Epithelial cell of prostate (primary cell): ENCODE data around the gene R3HDM4.
"Not testable (repeated sequence)": the region's sequence is repeated elsewhere in the genome, so short reads cannot be mapped to it uniquely, and the experiment has no call there.

Experiments
- DNase-seq: peaks from one replicate; pipeline ENCODE4 v3.0.0-alpha.2; 2011; ENCODE audit warnings: low read depth, low spot score
- H3K27ac ChIP-seq: fragments of 450-650 bp; 2 replicates; pipeline ENCODE4 v1.5.1; 2017; ENCODE audit warnings: mild to moderate bottlenecking

Gene R3HDM4

DNA sequence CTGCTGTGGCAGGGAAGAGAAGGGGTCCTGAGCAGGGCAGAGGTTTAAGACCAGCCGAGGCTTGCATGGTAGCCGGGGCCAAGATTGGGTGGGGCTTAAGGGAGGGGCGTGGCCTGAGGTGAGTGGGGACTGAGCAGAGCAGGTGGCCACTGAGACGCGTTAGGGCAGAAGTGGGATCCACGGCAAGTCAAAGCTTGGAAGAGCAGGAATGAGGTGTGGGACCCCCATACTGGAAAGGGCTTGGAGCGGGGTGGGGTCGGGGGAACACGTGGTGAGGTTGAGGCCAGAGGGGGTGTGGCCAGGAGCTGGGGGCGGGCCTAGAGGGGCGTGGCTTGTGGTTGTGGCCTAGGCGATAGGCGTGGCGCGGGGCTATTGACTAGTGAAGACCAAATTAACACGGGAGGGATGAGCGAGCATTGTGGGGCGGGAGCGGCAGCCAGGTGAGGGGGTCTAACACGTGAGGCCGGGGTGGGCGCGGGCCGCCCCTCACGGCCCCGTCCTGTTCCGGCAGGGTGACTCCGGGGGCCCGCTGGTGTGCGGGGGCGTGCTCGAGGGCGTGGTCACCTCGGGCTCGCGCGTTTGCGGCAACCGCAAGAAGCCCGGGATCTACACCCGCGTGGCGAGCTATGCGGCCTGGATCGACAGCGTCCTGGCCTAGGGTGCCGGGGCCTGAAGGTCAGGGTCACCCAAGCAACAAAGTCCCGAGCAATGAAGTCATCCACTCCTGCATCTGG lies 50.3 kb downstream of the R3HDM4 start:
- H3K27ac ChIP-seq, result no peak overlapping the region
- DNase-seq, result no peak

DNA sequence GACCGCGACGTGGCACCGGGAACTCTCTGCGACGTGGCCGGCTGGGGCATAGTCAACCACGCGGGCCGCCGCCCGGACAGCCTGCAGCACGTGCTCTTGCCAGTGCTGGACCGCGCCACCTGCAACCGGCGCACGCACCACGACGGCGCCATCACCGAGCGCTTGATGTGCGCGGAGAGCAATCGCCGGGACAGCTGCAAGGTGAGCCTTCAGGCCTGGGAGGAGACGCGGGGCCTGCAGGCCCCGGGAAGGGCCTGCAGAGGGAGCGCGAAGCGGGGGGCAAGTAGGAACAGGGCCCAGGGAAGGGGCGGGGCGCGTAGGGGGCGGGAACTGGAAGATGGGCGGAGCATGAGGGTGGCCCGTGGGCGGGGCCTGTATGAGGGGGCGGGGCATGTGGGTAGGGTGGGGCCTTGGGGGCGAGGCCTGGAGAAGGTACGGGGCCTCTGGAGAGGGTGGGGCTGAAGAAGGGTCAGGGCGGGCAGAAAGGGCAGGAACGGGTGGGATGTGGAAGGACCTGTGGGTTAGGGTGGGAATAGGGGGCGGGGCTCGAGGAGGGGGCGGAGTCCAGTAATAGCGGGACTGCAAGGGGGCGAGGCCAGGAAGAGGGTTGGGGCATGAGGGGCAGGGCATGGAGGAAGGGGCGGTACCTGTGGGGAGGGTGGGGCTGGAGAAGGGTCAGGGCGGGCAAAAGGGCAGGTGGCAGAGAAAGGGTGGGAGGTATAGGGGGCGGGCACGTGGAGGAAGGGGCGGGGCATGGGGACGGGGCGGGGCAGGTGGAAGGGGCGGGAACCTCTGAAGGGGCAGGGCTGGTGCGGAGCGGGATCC lies 51.1 kb downstream of the R3HDM4 start:
- H3K27ac ChIP-seq, result no peak overlapping the region
- no peak for DNase-seq

DNA sequence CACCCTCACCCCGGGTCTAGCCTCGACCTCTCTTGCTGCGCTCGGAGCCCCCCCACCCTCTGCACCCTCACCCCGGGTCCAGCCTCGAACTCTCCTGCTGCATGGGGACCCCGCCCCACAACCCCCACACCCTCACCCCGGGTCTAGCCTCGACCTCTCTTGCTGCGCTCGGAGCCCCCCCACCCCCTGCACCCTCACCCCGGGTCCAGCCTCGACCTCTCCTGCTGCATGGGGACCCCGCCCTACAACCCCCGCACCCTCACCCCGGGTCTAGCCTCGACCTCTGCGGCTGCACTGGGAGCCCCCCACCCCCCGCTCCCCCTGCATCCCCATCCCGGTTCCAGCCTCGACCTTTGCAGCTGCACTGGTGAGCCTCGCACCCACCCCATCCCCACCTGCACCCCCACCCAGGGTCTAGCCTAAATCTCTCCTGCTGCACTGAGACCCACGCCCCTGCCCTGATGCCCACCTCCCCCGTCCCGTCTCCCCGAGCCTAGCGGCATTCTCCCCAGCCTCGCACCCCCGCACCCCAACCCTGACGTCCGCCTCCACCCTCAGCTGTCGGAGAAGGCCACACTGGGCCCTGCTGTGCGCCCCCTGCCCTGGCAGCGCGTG lies 51.8 kb downstream of the R3HDM4 start:
- no peak for DNase-seq

DNA sequence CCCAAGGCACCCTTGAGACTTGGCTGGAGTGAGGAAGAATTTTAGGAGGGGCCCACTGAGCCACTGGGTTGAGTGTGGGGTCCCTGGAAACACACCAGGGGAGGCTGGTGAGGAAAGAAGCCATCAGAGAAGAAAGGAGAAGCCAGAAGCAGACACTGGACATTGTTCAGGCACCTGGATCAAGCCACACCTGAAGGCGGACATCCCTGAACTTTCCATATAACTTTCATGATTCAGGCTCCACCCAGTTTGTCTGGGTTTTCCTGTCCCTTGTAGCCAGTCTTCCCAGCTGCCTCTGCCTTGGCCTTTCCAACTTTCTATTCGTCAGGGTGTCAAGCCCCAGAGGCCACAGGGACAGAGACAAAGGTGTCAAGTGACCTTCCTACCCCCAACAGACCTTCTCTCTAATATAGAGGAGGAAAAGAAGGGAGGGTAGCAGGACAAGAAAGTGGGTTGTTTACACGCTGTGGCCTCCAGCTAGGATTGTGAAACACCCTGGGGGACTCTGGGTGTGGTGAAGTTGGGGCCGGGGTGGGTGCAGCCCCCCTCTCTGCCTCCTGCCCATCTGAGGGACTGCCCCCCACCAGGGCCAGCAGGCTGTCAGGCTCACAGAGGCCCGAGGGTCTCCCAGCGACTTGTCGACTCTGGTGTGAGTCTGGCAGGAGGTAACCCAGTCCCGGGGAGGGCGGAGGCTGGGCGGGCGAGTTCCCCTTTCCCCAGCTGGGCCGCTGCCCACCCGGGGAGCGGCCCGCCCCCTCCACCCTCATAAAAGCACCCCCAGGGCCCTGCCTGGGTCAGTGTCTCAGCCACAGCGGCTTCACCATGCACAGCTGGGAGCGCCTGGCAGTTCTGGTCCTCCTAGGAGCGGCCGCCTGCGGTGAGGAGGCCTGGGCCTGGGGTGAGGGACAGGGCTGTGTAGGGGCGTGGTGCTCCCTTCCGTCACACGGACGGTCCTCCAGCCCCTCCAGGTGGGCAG lies 53.9 kb downstream of the R3HDM4 start, which contains the start of gene CFD:
CFD (plus strand) TSS at position 797 of the 976 bp plus-strand sequence; CDS start at position 823, 26 bp downstream.
- no peak within 1 kb of the TSS for H3K27ac ChIP-seq
- no peak for DNase-seq

More for the DNA sequence above, 51.8 kb downstream of the R3HDM4 start:
- no peak overlapping the region for H3K27ac ChIP-seq

DNA sequence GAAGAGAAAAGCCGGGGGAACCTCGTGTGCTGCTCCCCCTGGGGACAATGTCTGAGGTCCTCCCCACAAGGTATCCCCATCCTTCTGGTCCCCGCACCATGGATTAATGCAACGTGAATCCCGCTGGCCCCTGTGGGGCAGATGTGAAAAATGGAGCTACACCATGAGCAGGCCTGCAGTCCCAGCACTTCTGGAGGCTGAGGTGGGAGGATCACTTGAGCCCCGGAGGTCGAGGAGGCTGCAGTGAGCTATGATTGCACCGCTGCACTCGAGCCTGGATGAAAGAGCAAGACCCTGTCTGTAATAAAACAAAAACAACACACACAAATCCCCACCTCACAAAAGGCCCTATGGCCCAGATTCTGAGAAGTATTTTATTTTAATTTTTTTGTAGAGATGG lies 54.7 kb downstream of the R3HDM4 start:
- H3K27ac ChIP-seq, result no peak overlapping the region
- no peak for DNase-seq

DNA sequence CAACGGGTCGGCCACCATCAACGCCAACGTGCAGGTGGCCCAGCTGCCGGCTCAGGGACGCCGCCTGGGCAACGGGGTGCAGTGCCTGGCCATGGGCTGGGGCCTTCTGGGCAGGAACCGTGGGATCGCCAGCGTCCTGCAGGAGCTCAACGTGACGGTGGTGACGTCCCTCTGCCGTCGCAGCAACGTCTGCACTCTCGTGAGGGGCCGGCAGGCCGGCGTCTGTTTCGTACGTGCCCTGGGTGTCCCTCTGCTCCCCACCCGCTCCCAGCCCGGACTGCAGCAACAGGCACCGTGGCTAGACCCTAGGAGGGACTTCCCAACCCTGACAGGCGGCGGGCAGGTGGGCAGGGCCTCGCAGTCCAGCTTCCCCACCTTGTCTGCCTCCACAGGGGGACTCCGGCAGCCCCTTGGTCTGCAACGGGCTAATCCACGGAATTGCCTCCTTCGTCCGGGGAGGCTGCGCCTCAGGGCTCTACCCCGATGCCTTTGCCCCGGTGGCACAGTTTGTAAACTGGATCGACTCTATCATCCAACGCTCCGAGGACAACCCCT lies 57.4 kb downstream of the R3HDM4 start:
- DNase-seq, result no peak
- no peak overlapping the region for H3K27ac ChIP-seq

DNA sequence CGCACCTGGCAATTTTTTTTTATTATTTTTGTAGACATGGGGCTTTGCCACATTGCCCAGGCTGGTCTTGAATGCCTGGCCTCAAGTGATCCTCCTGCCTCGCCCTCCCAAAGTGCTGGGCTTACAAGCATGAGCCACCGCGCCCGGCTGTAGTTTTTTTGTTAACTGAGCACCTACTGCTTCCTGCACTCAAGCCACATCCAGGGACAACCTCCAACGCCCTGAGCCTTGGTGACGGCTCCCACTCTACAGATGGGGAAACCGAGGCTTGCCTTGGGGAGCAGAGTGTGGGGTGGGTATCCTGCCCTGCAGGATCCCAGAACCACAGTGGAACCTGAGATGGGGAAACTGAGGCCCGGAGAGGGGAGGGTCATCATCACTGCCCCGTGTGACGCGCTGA lies 57.9 kb downstream of the R3HDM4 start:
- no peak for DNase-seq
- no peak overlapping the region for H3K27ac ChIP-seq

GRCh38 chr19:854549-854948 lies 58.5 kb downstream of the R3HDM4 start:
- H3K27ac ChIP-seq, result no peak overlapping the region
- no peak for DNase-seq

GRCh38 chr19:853614-854220 lies 59.3 kb downstream of the R3HDM4 start:
- DNase-seq, result not testable (repeated sequence)

DNA sequence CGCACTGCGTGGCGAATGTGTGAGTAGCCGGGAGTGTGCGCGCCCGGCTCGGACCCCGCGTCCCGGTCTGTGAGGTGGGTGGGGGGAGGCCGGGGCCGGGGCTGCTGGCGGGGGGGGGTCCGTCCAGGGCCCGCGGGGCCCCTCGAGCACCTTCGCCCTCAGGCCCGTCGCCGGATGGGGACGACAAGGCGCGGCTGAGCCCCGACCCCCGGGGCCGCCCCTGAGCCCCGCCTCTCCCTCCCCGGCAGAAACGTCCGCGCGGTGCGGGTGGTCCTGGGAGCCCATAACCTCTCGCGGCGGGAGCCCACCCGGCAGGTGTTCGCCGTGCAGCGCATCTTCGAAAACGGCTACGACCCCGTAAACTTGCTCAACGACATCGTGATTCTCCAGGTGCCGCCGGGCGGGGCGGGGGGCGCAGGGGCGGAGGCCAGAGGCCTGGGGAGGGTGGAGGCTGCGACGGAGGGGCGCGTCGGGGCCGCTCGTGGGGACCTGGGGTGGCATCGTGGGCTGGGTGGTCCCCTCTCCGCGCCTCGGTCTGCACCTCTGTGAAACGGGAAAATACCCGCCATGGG lies 59.9 kb downstream of the R3HDM4 start:
- H3K27ac ChIP-seq, result no peak overlapping the region
- no peak for DNase-seq

More at GRCh38 chr19:853614-854220, 59.3 kb downstream of the R3HDM4 start:
- not testable (repeated sequence) for H3K27ac ChIP-seq

DNA sequence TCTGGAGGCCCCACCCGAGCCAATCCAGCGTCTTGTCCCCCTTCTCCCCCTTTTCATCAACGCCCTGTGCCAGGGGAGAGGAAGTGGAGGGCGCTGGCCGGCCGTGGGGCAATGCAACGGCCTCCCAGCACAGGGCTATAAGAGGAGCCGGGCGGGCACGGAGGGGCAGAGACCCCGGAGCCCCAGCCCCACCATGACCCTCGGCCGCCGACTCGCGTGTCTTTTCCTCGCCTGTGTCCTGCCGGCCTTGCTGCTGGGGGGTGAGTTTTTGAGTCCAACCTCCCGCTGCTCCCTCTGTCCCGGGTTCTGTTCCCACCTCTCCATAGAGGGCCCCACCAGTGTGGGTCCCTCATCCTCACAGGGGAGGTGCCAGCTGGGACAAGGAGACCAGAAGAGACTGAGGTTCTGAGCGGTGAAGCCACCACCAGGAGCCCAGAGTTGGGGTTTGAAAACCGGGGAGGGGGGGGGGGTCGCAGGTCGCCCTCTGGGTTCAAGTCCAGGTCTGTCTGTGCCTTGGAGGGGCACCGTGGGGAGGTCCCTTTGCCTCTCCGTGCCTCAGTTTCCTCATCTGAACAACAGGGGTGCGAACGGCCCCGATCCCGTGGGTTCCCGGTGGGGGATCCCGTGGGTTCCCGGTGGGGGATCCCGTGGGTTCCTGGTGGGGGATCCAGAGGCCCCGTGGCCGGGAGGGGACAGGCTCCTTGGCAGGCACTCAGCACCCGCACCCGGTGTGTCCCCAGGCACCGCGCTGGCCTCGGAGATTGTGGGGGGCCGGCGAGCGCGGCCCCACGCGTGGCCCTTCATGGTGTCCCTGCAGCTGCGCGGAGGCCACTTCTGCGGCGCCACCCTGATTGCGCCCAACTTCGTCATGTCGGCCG lies 60.6 kb downstream of the R3HDM4 start, which contains the start of gene ELANE:
ELANE (plus strand) TSS at position 168 of the 878 bp plus-strand sequence; CDS start at position 194, 26 bp downstream.
- DNase-seq, result no peak
- no peak within 1 kb of the TSS for H3K27ac ChIP-seq

DNA sequence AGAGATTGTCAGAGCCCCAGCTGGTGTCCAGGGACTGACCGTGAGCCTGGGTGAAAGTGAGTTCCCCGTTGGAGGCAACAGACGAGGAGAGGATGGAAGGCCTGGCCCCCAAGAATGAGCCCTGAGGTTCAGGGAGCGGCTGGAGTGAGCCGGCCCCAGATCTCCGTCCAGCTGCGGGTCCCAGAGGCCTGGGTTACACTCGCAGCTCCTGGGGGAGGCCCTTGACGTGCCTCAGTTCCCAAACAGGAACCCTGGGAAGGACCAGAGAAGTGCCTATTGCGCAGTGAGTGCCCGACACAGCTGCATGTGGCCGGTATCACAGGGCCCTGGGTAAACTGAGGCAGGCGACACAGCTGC lies 62.1 kb downstream of the R3HDM4 start:
- H3K27ac ChIP-seq, result no peak overlapping the region
- DNase-seq, result no peak

DNA sequence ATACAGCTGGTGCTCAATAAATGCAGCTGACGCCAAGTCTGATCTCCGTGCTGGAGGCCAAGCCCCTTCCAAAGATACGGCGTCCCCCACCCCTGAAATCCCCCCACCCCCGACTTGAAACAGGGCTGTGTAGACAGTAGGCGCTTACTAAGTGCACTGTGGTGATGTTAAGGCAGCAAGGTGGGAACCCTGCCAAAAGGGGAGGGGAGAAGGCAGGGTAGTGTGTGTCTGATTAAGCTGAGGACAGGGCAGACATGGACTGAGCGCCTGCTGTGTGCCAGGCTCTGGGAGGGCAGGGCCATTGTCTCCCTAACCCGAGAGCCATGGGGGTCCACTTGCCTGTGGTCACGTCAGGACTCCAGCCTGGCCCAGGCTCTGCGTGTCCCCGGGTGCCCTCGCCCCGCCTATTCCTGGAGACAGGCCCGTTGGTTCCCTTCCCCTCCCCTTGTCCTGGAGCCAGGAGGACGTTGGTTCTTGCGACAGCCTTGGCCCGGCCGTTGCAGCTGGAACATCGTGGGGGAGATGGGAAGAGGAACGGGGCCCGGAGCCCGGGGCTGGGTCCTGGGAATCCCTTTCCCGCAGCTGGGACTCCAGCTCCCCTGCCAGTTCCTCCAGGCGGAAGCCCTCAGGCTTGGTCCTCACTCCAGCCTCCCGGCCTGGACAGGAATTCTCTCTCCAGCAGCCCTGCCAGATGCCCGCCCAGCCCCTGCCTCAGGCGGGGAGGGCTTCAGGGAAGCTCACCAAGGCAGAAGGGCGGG lies 62.6 kb downstream of the R3HDM4 start:
- no peak for DNase-seq
- no peak overlapping the region for H3K27ac ChIP-seq

DNA sequence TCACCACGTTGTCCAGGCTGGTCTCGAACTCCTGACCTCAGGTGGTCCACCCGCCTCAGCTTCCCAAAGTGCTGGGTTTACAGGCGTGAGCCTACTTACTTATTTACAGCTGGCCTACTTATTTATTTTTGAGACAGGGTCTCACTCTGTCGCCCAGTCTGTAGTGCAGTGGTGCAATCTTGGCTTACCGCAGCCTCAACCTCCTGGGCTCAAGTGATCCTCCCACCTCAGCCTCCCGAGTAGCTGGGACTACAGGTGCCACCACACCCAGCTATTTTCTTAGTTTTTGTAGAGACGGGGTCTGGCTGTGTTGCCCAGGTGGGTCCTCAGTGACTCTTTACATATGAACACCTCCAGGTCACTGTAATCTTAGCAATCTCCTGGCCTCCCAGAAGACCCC lies 63.8 kb downstream of the R3HDM4 start:
- DNase-seq, H3K27ac ChIP-seq: not testable (repeated sequence)

- H3K27ac ChIP-seq, result no peak overlapping the region
- DNase-seq, result no peak
Measured at GRCh38 chr19:848386-848921, 64.6 kb downstream of the R3HDM4 start.
